DMS153 treated with DMSO at 0.1 percent for 48 hours (cell line): ENCODE measurements around the gene MTMR3.

Experiments
- DNase-seq: peaks from one replicate; lab custom pipeline; 2025; ENCODE audit not compliant: unreplicated experiment; lab: John Stamatoyannopoulos, UW

Gene MTMR3

GRCh38 chr22:29998627-29999384 lies 115.8 kb downstream of the MTMR3 start:
- no peak for DNase-seq

- DNase-seq, result no peak
Observed at GRCh38 chr22:30000566-30000965, 117.6 kb downstream of the MTMR3 start.

GRCh38 chr22:30001459-30001858 lies 118.5 kb downstream of the MTMR3 start:
- no peak for DNase-seq

GRCh38 chr22:30002861-30003486 lies 120.0 kb downstream of the MTMR3 start:
- DNase-seq, result no peak

GRCh38 chr22:30004101-30004500 lies 121.1 kb downstream of the MTMR3 start:
- no peak for DNase-seq

GRCh38 chr22:30004694-30005093 lies 121.7 kb downstream of the MTMR3 start:
- DNase-seq, result no peak

- DNase-seq, result peak; percentile 40
Observed at GRCh38 chr22:30005213-30005857, 122.4 kb downstream of the MTMR3 start.

GRCh38 chr22:30007361-30007760 lies 124.4 kb downstream of the MTMR3 start:
- DNase-seq, result no peak

- DNase-seq, result no peak
Observed at GRCh38 chr22:30008401-30008800, 125.4 kb downstream of the MTMR3 start.

- no peak for DNase-seq
Observed at GRCh38 chr22:30009478-30009877, 126.5 kb downstream of the MTMR3 start.

- DNase-seq, result no peak
Observed at GRCh38 chr22:30010789-30011405, 127.9 kb downstream of the MTMR3 start.

- no peak for DNase-seq
Observed at GRCh38 chr22:30013201-30013600, 130.2 kb downstream of the MTMR3 start.

- DNase-seq, result no peak
Observed at GRCh38 chr22:30014244-30014643, 131.3 kb downstream of the MTMR3 start.

GRCh38 chr22:30015229-30015797 lies 132.3 kb downstream of the MTMR3 start:
- no peak for DNase-seq

- no peak for DNase-seq
Observed at GRCh38 chr22:30015846-30016245, 132.9 kb downstream of the MTMR3 start.

GRCh38 chr22:30016596-30016995 lies 133.6 kb downstream of the MTMR3 start:
- no peak for DNase-seq

- no peak for DNase-seq
Observed at GRCh38 chr22:30017375-30018223, 134.6 kb downstream of the MTMR3 start.

GRCh38 chr22:30020511-30020910 lies 137.5 kb downstream of the MTMR3 start:
- DNase-seq, result no peak

- no peak for DNase-seq
Observed at GRCh38 chr22:30021338-30021737, 138.4 kb downstream of the MTMR3 start.

- no peak for DNase-seq
Observed at GRCh38 chr22:30021881-30022619, 139.1 kb downstream of the MTMR3 start.
